H1 (cell line): ENCODE results near the gene NFX1. TPM values are rescaled to one million over a fixed set of nuclear protein-coding genes. Genes with fewer than 3 reads are reported as not detected.

Experiments used
- CTCF ChIA-PET: fragments of 300-600 bp; sonication (Branson Sonifier 250); formaldehyde crosslinking; loops from one replicate; lab custom pipeline; 2021; ENCODE audit not compliant: partially characterized antibody; lab: Charles Lee
- POLR2A ChIA-PET: fragments of 300-600 bp; sonication (Branson Sonifier 250); formaldehyde crosslinking; loops from one replicate; lab custom pipeline; 2021; ENCODE audit warnings: inconsistent platforms; ENCODE audit not compliant: partially characterized antibody; lab: Charles Lee
- DNase-seq, 2 experiments: peaks; one replicate each; pipeline versions ENCODE4 v3.0.0 to v3.0.0-alpha.2; 2010 to 2022; ENCODE audit warnings: low spot score in 2 of 2, low read depth in 1 of 2, mixed read lengths in 1 of 2
- FAIRE-seq: peaks from 2 replicates; lab custom pipeline; 2011; peaks lifted over from hg19 to GRCh38; lab: Jason Lieb, UNC
- H2AFZ ChIP-seq: 2 replicates; pipeline ENCODE4 v1.8.1; 2012; ENCODE audit warnings: low read length, inconsistent platforms
- H2AK5ac ChIP-seq: 2 replicates; pipeline ENCODE4 v1.6.1; 2013; ENCODE audit warnings: low read depth, low read length
- H2BK120ac ChIP-seq: replicated peaks from 2 replicates; pipeline ENCODE3; 2013; ENCODE audit warnings: low read depth, low read length, inconsistent platforms
- H2BK12ac ChIP-seq: 2 replicates; pipeline ENCODE4 v1.6.1; 2013; ENCODE audit warnings: low read depth, low read length
- H2BK15ac ChIP-seq: 2 replicates; pipeline ENCODE4 v1.6.1; 2013; ENCODE audit warnings: low read length
- H2BK20ac ChIP-seq: 2 replicates; pipeline ENCODE4 v1.6.1; 2013; ENCODE audit warnings: low read length
- H2BK5ac ChIP-seq: 2 replicates; pipeline ENCODE4 v1.6.1; 2013; ENCODE audit warnings: low read depth, low read length
- H3K14ac ChIP-seq: 2 replicates; pipeline ENCODE4 v1.6.1; 2013; ENCODE audit warnings: inconsistent platforms; ENCODE audit not compliant: insufficient read length
- H3K18ac ChIP-seq: 2 replicates; pipeline ENCODE4 v1.6.1; 2013; ENCODE audit warnings: low read length; ENCODE audit errors: extremely low read depth
- H3K23ac ChIP-seq: 2 replicates; pipeline ENCODE4 v1.6.1; 2013; ENCODE audit warnings: inconsistent platforms; ENCODE audit not compliant: insufficient read length
- H3K23me2 ChIP-seq: 2 replicates; pipeline ENCODE4 v1.6.1; 2013; ENCODE audit warnings: low read depth, low read length
- H3K27ac ChIP-seq: 2 replicates; pipeline ENCODE4 v1.6.1; 2011; ENCODE audit warnings: low read depth, low read length, inconsistent platforms
- H3K27me3 ChIP-seq, 4 experiments: replicated peaks in 1 of 4; 1 replicate in 1 of 4; 2 replicates in 3 of 4; pipeline versions ENCODE4 v1.6.1 to v1.8.1; 2011 to 2013; ENCODE audit warnings: low read length in 3 of 4, mild to moderate bottlenecking in 3 of 4, inconsistent platforms in 2 of 4, mixed read lengths in 2 of 4, moderate library complexity in 1 of 4; ENCODE audit not compliant: control insufficient read depth in 3 of 4, insufficient read depth in 3 of 4; ENCODE audit errors: extremely low read depth in 1 of 4
- H3K36me3 ChIP-seq, 4 experiments: 2 replicates each; pipeline versions ENCODE4 v1.6.1 to v1.8.1; 2011 to 2013; ENCODE audit warnings: mild to moderate bottlenecking in 4 of 4, low read length in 3 of 4, moderate library complexity in 2 of 4, control low read depth in 1 of 4, inconsistent platforms in 1 of 4; ENCODE audit not compliant: insufficient read depth in 4 of 4, control insufficient read depth in 2 of 4
- H3K4ac ChIP-seq: replicated peaks from 2 replicates; pipeline ENCODE3; 2013; ENCODE audit warnings: low read length, low read depth, mixed read lengths, inconsistent platforms; ENCODE audit not compliant: insufficient read length
- H3K4me1 ChIP-seq, 4 experiments: replicated peaks in 1 of 4; 1 replicate in 1 of 4; 2 replicates in 3 of 4; pipeline versions ENCODE4 v1.6.1 to v1.8.1; 2011 to 2013; ENCODE audit warnings: low read length in 3 of 4, inconsistent platforms in 2 of 4, mixed read lengths in 1 of 4; ENCODE audit not compliant: insufficient read depth in 4 of 4, control insufficient read depth in 3 of 4
- H3K4me2 ChIP-seq, 2 experiments: 2 replicates each; pipeline versions ENCODE4 v1.6.1 to v1.8.1; 2011 to 2013; ENCODE audit warnings: low read depth in 2 of 2, low read length in 2 of 2, control low read depth in 1 of 2, inconsistent platforms in 1 of 2, mild to moderate bottlenecking in 1 of 2; ENCODE audit not compliant: insufficient read depth in 1 of 2
- H3K4me3 ChIP-seq, 4 experiments: fragments of 200-600, 300-600 bp in 1 of 4; sonication (generic), shearing (Covaris generic), sonication (Bioruptor Twin) in 1 of 4; 2 replicates each; pipeline versions ENCODE4 v1.5.1 to v1.8.1; 2011 to 2016; ENCODE audit warnings: low read length in 4 of 4, low read depth in 3 of 4, control low read depth in 2 of 4, inconsistent platforms in 2 of 4, mild to moderate bottlenecking in 2 of 4, mixed read lengths in 1 of 4, moderate library complexity in 1 of 4; ENCODE audit not compliant: insufficient read depth in 2 of 4; ENCODE audit errors: extremely low read depth in 1 of 4
- H3K56ac ChIP-seq: replicated peaks from 2 replicates; pipeline ENCODE3; 2013; ENCODE audit warnings: low read depth, mild to moderate bottlenecking, mixed read lengths, low read length, inconsistent platforms; ENCODE audit not compliant: insufficient read length
- H3K79me1 ChIP-seq: 2 replicates; pipeline ENCODE4 v1.6.1; 2013; ENCODE audit warnings: low read depth, low read length, control low read depth
- H3K79me2 ChIP-seq, 2 experiments: 2 replicates each; pipeline versions ENCODE4 v1.6.1 to v1.8.1; 2012 to 2013; ENCODE audit warnings: low read length in 2 of 2, mild to moderate bottlenecking in 2 of 2, inconsistent platforms in 1 of 2; ENCODE audit not compliant: insufficient read depth in 2 of 2, control insufficient read depth in 1 of 2
- H3K9ac ChIP-seq, 4 experiments: replicated peaks in 1 of 4; 1 replicate in 1 of 4; 2 replicates in 3 of 4; pipeline versions ENCODE4 v1.6.1 to v1.8.1; 2011 to 2013; ENCODE audit warnings: low read depth in 3 of 4, low read length in 3 of 4, control low read depth in 2 of 4, mild to moderate bottlenecking in 2 of 4, moderate library complexity in 2 of 4, inconsistent platforms in 1 of 4; ENCODE audit errors: extremely low read depth in 1 of 4
- H3K9me3 ChIP-seq, 2 experiments: 2 replicates each; pipeline versions ENCODE4 v1.6.1 to v1.8.1; 2012 to 2013; ENCODE audit warnings: mild to moderate bottlenecking in 2 of 2, moderate library complexity in 2 of 2, control low read depth in 1 of 2, inconsistent platforms in 1 of 2, low read depth in 1 of 2, low read length in 1 of 2, mixed read lengths in 1 of 2; ENCODE audit not compliant: insufficient read depth in 2 of 2
- H4K20me1 ChIP-seq, 2 experiments: replicated peaks in 1 of 2; 2 replicates each; pipeline versions ENCODE3 to v1.8.1; 2011 to 2013; ENCODE audit warnings: inconsistent platforms in 2 of 2, low read length in 2 of 2, mild to moderate bottlenecking in 1 of 2; ENCODE audit not compliant: insufficient read depth in 2 of 2, control insufficient read depth in 1 of 2
- H4K5ac ChIP-seq: 2 replicates; pipeline ENCODE4 v1.6.1; 2013; ENCODE audit warnings: low read length, low read depth, mixed read lengths, inconsistent platforms; ENCODE audit not compliant: insufficient read length
- H4K8ac ChIP-seq: 2 replicates; pipeline ENCODE4 v1.8.0; 2013; ENCODE audit warnings: mild to moderate bottlenecking, moderate library complexity, low read length, inconsistent platforms; ENCODE audit not compliant: insufficient read depth; ENCODE audit errors: extremely low read depth
- H4K91ac ChIP-seq: replicated peaks from 2 replicates; pipeline ENCODE3; 2013; ENCODE audit warnings: low read length, mixed read lengths, inconsistent platforms; ENCODE audit not compliant: insufficient read length
- POLR2AphosphoS5 ChIP-seq: IDR thresholded peaks from 2 replicates; pipeline ENCODE4 v1.6.1; 2011; ENCODE audit warnings: low read depth, low read length
- WGBS, 2 experiments: shearing (Covaris generic) in 1 of 2; methylation state at CpG; one replicate each; pipeline versions ENCODE4 v1.1.6 to v1.1.7; 2013 to 2015; ENCODE audit warnings: low lambda C conversion rate in 2 of 2, mixed read lengths in 2 of 2, inconsistent platforms in 1 of 2, low coverage in 1 of 2, missing lambda C conversion rate in 1 of 2; ENCODE audit not compliant: insufficient replicate concordance in 2 of 2, insufficient coverage in 1 of 2, insufficient read length in 1 of 2; ENCODE audit errors: extremely low coverage in 1 of 2, missing lambda C conversion rate in 1 of 2; 5-methylcytosine and 5-hydroxymethylcytosine counted together
- polyA plus RNA-seq, 7 experiments: library from polyadenylated mRNA; depleted of rRNA in 3 of 7; stranded (reverse) in 5 of 7; unstranded in 2 of 7; fragments of >200 nt in 5 of 7; fragments of 200-250 nt in 2 of 7; gene quantifications; 1 replicate in 5 of 7; 2 replicates in 1 of 7; 4 replicates in 1 of 7; pipeline versions ENCODE4 v1.2.1 to v1.2.3, GENCODE V29; 2011 to 2013; ENCODE audit warnings: missing spikeins in 2 of 7, mixed read lengths in 2 of 7
- total RNA-seq: library from RNA; stranded (reverse); fragmentation: NEBNext Ultra II Directional; extraction: Animal tissue kit (Norgen Biotek cat#: 25700); gene quantifications from 2 replicates; pipeline ENCODE4 v1.2.1, GENCODE V29; 2021
- TF ChIP-seq, protein P1 (sequence below): IDR thresholded peaks from 2 replicates; pipeline ENCODE4 v1.6.1; 2012; ENCODE audit warnings: inconsistent platforms

NFX1 gene
- total and polyA plus RNA-seq, 2 of the 8 experiments (the other 6 are each of a cell fraction or from before 2014, with no cell fraction given): 19.4 to 28.4 TPM

DNA sequence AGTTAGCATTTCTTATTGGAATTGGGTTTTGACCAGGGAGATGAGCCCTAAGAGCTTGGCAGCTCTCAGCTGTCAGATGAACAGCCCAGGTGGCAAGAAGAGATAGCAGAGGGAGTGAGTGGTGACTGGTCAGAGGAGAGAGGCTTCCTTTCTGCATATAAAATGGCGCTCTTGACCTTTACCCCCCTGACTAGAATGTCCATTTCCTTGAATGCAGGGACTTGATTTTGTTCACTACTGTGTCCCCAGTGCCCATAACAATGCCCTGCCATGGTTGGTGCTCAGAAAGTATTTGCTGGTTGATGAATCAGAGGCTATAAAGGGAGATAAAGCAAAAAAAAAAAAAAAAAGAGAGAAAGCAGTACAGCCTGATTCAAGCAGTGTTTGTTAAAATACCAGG, 18.3 kb upstream of the NFX1 start:
- no peak overlapping the region for H2BK5ac ChIP-seq
- POLR2A ChIA-PET: interaction anchor here (0.6 to 0.7 kb wide), 2 partner anchors 31 to 48 kb away, joined by 3 read pairs; no protein-coding TSS in a partner anchor
- no peak overlapping the region for H4K8ac ChIP-seq
- H3K4me2 ChIP-seq: no peak overlapping the region
- no peaks in the 10 kb centered on the region for H3K23me2 ChIP-seq
- no peak overlapping the region for H4K5ac ChIP-seq
- no peaks in the 10 kb centered on the region for H3K79me2 ChIP-seq
- H3K56ac ChIP-seq: no peak overlapping the region
- no peak overlapping the region for H2BK20ac ChIP-seq
- FAIRE-seq (no peak), DNase-seq (no peak)
- no peak overlapping the region for H2BK12ac ChIP-seq
- H3K36me3 ChIP-seq: peaks cover 11 to 49% (median 31%) of the 10 kb centered on the region in 4 experiments
- no peak overlapping the region for H4K91ac ChIP-seq
- H3K14ac ChIP-seq: no peak overlapping the region
- H4K20me1 ChIP-seq: no peaks in the 10 kb centered on the region
- no peak overlapping the region for H3K23ac ChIP-seq
- no peak overlapping the region for H3K4me3 ChIP-seq
- CTCF ChIA-PET: interaction anchor here (1.4 kb wide), 1 partner anchor 11 kb away, joined by 3 read pairs; no protein-coding TSS in a partner anchor
- H3K4me1 ChIP-seq: no peaks in the 10 kb centered on the region
- H2AK5ac ChIP-seq: no peak overlapping the region
- no peak overlapping the region for H3K18ac ChIP-seq
- H3K4ac ChIP-seq: no peak overlapping the region
- H2AFZ ChIP-seq: no peak overlapping the region
- H3K79me1 ChIP-seq: no peaks in the 10 kb centered on the region
- H3K9ac ChIP-seq: no peak overlapping the region
- H3K9me3 ChIP-seq: no peaks in the 10 kb centered on the region
- H2BK120ac ChIP-seq: no peak overlapping the region
- no peak overlapping the region for H3K27ac ChIP-seq
- H2BK15ac ChIP-seq: no peak overlapping the region
- 100% methylated on average over 1 of the region's 1 CpG; no CpG with 5 or more reads in 1 of the 2 experiments for WGBS, 2 experiments
- H3K27me3 ChIP-seq: no peaks in the 10 kb centered on the region
- TF ChIP-seq, protein P1, sequence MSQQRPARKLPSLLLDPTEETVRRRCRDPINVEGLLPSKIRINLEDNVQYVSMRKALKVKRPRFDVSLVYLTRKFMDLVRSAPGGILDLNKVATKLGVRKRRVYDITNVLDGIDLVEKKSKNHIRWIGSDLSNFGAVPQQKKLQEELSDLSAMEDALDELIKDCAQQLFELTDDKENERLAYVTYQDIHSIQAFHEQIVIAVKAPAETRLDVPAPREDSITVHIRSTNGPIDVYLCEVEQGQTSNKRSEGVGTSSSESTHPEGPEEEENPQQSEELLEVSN: no peak
- no peak for TF ChIP-seq POLR2AphosphoS5
